IMR-90 (cell line): ENCODE results near the gene USP9X.

Source experiments
- CTCF ChIP-seq: conservative IDR thresholded peaks from 2 replicates; pipeline ENCODE4 v1.5.1; 2012; ENCODE audit warnings: mild to moderate bottlenecking, low read depth, low read length, improper control_type of control experiment
- RCOR1 ChIP-seq: IDR thresholded peaks from 2 replicates; pipeline ENCODE4 v1.6.1; 2012; ENCODE audit warnings: mild to moderate bottlenecking, low read length, improper control_type of control experiment; ENCODE audit not compliant: insufficient replicate concordance

GRCh38 chrX:41064018-41064417 lies 21.2 kb upstream of the USP9X start:
- TF ChIP-seq RCOR1 (no peak), CTCF (no peak)
